Duodenal mucosa (tissue), 2 donors: Measurements from ENCODE around the gene IFNAR1.

ENCODE experiments used
- H3K27ac ChIP-seq: one replicate; pipeline ENCODE4 v1.7.0; 2013; ENCODE audit warnings: low read depth, low read length
- H3K27me3 ChIP-seq, 2 donors: one replicate each; pipeline ENCODE4 v1.7.0; 2013; ENCODE audit warnings: low read length in 2 of 2, control low read depth in 1 of 2; ENCODE audit not compliant: insufficient read depth in 2 of 2, control insufficient read depth in 1 of 2
- H3K36me3 ChIP-seq, 2 donors: one replicate each; pipeline ENCODE4 v1.7.0; 2013; ENCODE audit warnings: low read length in 2 of 2, control low read depth in 1 of 2; ENCODE audit not compliant: insufficient read depth in 2 of 2, control insufficient read depth in 1 of 2
- H3K4me1 ChIP-seq, 2 donors: one replicate each; pipeline ENCODE4 v1.7.0; 2013; ENCODE audit warnings: low read length in 2 of 2, control low read depth in 1 of 2; ENCODE audit not compliant: insufficient read depth in 2 of 2, control insufficient read depth in 1 of 2
- H3K4me3 ChIP-seq, 2 donors: one replicate each; pipeline ENCODE4 v1.7.0; 2013; ENCODE audit warnings: low read length in 2 of 2, low read depth in 1 of 2
- H3K9ac ChIP-seq, 2 donors: one replicate each; pipeline ENCODE4 v1.7.0; 2013; ENCODE audit warnings: low read length in 2 of 2, low read depth in 1 of 2
- H3K9me3 ChIP-seq, 2 donors: one replicate each; pipeline ENCODE4 v1.7.0; 2013; ENCODE audit warnings: low read length in 2 of 2, control low read depth in 1 of 2; ENCODE audit not compliant: control insufficient read depth in 1 of 2

The IFNAR1 gene

DNA sequence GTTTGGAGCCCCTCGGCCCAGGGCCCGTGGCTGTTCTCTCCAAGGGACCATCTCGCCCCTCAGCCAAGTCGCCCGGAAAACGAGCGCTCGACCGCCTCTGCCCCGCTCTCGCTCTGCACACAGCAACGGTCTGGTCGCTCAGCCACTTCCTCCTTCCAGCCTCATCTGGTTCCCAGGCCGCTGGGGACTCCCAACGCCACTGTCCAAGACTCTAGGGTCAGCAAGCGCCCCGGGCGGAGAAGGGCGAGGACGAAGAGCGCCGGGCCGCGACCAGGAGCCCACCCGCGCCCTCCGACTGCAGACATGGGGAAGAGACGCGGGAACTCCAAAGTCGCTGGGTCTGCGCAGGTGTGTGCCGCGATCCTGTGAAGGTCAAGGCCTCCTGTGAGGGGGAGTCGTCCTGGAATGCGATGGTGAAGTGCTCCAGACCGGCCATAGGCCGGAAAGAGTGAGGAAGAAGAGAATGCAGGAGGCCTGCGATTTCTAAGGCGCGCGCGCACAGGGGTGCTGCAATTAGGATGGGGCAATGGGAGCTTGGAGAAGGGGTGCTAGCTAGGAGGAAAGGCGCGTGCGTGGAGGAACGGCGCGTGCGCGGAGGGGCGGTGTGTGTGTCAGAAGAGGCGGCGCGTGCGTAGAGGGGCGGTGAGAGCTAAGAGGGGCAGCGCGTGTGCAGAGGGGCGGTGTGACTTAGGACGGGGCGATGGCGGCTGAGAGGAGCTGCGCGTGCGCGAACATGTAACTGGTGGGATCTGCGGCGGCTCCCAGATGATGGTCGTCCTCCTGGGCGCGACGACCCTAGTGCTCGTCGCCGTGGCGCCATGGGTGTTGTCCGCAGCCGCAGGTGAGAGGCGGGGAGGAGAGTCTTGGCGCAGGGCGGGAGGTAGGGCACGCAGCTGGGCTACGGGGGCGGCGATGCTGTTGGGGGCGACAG, at the start of gene IFNAR1:
Gene IFNAR1, plus strand, starts transcription at position 680 of the 931 bp plus-strand sequence. Its CDS starts 86 bp downstream, at position 766.
- no peaks in the 10 kb centered on the region for H3K27me3 ChIP-seq
- peak within 1 kb of the TSS; percentile 100 for H3K27ac ChIP-seq
- peak within 1 kb of the TSS; percentile 93 to 98 for H3K4me3 ChIP-seq
- H3K36me3 ChIP-seq: no peaks in the 10 kb centered on the region
- H3K9ac ChIP-seq: peak within 1 kb of the TSS; percentile 96 to 98
- H3K9me3 ChIP-seq: no peaks in the 10 kb centered on the region
- H3K4me1 ChIP-seq: peaks cover 14 to 20% of the 10 kb centered on the region in 2 donors

DNA sequence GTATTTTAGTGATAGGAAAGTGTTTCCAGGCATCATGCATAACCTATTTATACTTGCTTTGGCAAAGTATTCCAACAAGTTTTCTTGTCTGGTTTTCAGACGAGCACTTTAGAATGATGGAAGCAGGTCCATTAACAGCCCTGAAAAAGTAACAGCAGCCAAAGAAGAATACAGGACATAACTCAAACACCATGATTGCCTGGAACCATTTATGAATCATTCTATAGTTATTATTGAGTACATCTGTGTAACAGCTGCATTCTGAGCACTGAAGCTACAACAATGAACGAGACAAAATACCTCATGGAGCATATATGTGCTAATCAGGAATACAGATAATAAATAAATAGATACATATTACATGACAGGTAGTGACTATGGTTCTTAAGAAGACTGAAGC, 46.0 kb upstream of the IFNAR1 start:
- no peaks in the 10 kb centered on the region for H3K4me1 ChIP-seq
- H3K27ac ChIP-seq: no peak overlapping the region
- H3K9ac ChIP-seq: no peak overlapping the region
- H3K36me3 ChIP-seq: peaks cover 38 to 60% of the 10 kb centered on the region in 2 donors
- no peak overlapping the region for H3K4me3 ChIP-seq
- H3K27me3 ChIP-seq: no peaks in the 10 kb centered on the region
- H3K9me3 ChIP-seq: no peaks in the 10 kb centered on the region

DNA sequence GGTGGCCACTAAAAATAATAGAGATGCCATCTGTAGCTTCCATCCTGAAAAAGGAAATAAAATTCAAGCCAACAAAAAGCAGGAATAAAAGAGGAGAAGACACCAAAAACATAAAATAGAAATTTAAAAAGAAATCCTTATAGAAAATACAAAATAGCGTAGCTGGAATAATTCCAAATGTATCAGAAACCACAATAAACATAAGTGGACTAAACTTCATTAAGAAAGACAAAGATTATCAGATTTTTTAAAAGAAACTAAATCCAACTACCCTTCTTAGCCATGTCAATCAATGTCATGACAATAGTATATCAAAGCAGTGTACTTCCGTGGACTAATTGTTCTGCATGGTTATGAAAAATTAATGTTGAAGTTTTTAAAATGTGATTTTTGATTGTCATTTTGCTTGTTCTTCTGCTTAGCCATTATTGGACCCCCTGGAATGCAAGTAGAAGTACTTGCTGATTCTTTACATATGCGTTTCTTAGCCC, 45.4 kb upstream of the IFNAR1 start:
- Histone ChIP-seq H3K27me3 (no peaks in the 10 kb centered on the region), H3K4me1 (no peaks in the 10 kb centered on the region), H3K36me3 (peaks cover 41 to 62% of the 10 kb centered on the region in 2 donors)

DNA sequence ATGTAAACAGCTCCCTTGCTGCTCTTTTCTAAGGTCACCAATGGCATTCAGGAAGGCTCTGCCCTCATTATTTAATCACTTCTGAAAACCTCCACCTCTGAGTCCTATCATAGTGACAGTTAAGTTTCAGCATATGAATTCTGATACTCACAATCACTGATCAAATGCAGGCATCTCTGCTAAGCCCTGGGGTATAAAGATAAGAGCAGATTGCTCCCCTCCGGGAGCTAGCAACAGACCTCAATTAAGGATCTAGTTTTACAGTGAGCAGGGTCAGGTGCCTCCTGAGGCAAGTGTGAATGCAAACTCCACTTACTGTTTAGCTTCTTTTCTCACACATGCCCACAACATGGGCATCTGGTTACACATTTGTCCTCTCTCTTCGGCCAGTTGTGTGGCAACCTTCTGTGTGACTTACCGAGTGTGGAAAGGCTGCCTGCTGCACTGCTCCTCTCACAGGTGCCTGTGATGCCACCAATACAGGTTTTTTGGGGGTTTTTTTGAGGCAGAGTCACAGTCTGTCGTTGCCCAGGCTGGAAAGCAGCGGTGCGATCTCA, 43.6 kb upstream of the IFNAR1 start:
- Histone ChIP-seq H3K9ac (no peak overlapping the region), H3K4me1 (peaks cover 3 to 4% of the 10 kb centered on the region in 2 donors), H3K36me3 (peaks cover 47 to 72% of the 10 kb centered on the region in 2 donors), H3K4me3 (no peak overlapping the region), H3K27ac (no peak overlapping the region), H3K27me3 (no peaks in the 10 kb centered on the region), H3K9me3 (no peaks in the 10 kb centered on the region)

More for the DNA sequence above, 45.4 kb upstream of the IFNAR1 start:
- H3K4me3 ChIP-seq: no peak overlapping the region
- H3K27ac ChIP-seq: no peak overlapping the region
- no peaks in the 10 kb centered on the region for H3K9me3 ChIP-seq
- no peak overlapping the region for H3K9ac ChIP-seq

DNA sequence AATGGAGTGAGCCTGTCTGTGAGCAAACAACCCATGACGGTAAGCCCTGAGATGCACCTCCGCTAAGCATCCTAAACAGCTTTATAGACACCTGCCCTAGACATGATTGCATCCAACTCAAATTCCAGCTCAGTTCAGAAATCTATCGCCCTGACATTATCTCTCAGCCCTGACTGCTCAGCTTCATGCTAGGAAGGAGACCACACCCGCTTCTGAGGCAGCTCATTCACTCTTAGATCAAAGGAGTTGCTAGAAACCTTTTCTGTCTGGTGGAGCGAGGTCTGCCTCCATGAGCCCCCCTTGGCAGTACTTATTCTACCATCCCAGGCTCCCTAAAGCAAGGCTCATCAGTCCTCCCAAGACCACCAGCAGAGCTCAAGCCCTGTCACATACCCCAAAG, 41.6 kb upstream of the IFNAR1 start:
- no peaks in the 10 kb centered on the region for H3K27me3 ChIP-seq
- no peaks in the 10 kb centered on the region for H3K9me3 ChIP-seq
- H3K4me1 ChIP-seq: peaks cover 11% of the 10 kb centered on the region in 2 donors
- no peak overlapping the region for H3K9ac ChIP-seq
- no peak overlapping the region for H3K27ac ChIP-seq
- peaks cover 47 to 66% of the 10 kb centered on the region in 2 donors for H3K36me3 ChIP-seq
- H3K4me3 ChIP-seq: no peak overlapping the region

DNA sequence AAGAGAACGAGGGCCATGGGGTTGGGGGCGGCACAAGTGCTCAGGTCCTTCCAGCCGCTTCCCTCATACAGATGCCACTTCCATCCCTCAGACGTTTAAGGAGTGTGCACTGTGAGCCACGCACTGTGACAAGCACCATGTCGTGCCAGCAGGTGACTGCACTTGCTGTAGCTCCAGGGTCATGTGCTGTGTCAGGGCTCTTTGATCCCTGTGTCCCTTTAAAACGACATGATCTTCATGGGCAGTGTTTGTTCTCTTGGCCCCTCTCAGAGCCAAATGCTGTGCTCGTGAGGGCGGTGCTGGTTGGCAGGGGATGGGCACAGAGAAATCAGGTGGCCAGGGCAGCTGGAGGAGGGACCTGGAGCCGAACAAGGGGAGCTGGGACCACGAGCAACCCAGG, 38.7 kb upstream of the IFNAR1 start:
- Histone ChIP-seq H3K27ac (peak overlapping the region; percentile 14), H3K27me3 (no peaks in the 10 kb centered on the region), H3K36me3 (peaks cover 33 to 66% of the 10 kb centered on the region in 2 donors), H3K4me1 (peaks cover 11% of the 10 kb centered on the region in 2 donors), H3K9me3 (no peaks in the 10 kb centered on the region), H3K4me3 (no peak overlapping the region), H3K9ac (no peak overlapping the region)

DNA sequence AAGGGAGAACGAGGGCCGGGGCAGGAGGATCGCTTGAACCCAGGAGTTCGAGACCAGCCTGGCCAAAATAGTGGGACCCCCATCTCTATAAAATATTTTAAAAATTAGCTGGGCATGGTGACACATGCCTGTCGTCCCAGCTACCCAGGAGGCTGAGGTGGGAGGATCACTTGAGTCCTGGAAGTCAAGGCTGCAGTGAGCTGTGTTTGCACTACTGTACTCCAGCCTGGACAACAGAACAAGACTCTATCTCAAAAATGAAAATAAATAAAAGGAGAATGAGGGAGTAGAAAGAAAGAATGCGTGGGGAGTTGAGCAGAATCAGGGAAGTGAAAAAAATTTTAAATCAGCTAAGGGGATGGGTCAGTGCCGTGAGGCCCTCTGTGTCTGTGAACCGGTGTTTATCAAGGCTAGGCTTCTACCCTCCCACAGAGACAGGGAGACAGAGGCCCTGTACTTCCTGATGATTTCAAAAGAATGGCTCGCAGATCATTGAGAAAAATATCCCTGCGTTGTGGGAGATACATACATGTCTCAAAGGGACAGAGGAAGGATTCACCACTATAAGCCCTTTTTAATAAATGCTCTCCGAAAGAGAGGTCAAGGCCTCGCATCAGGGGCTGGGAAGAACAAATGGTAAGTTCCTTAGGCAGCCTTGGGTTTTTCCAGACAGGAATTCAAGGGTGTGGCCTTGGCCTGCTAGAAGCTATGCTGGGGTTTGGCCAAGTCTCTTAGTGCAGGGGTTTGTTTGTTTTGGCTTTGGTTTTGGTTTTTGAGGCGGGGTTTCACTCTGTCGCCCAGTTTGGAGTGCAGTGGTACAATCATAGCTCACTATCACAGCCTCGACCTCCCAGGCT, 37.9 kb upstream of the IFNAR1 start:
- H3K36me3 ChIP-seq: peaks cover 28 to 64% of the 10 kb centered on the region in 2 donors
- H3K4me3 ChIP-seq: no peak overlapping the region
- no peaks in the 10 kb centered on the region for H3K27me3 ChIP-seq
- H3K9ac ChIP-seq: no peak overlapping the region
- H3K27ac ChIP-seq: peak overlapping the region; percentile 14
- peaks cover 11% of the 10 kb centered on the region in 2 donors for H3K4me1 ChIP-seq
- H3K9me3 ChIP-seq: no peaks in the 10 kb centered on the region

DNA sequence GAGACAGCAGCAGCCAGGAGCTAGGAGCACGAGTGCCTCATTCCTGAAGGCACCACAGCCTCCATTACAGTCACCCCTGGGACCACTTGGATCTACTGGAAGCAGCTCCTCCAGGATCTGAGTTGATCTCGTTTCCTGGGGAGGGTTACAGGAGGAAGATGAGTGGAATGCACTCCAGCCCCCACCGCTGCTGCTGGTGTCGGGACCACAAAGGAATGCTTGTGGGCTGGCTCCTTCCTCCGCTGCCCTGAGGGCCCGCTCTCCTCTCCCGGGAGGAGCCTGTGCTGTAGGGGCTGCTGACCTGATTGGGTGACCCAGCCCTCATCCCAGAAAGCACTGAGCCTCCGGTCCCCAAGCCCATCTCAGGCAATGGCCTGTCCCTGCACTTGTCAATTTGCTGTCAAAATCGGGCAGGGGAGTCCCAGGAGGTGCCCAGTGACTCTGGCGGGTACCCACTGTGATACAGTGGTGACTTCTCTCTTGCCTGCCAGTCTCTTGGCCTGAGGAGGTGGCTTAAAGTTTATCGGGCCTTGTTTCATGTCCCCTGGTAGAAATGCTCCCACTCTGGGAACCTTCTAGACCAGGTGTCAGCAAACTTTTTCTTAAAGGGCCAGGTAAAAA, 35.5 kb upstream of the IFNAR1 start:
- no peaks in the 10 kb centered on the region for H3K27me3 ChIP-seq
- H3K9me3 ChIP-seq: no peaks in the 10 kb centered on the region
- peaks cover 35 to 72% of the 10 kb centered on the region in 2 donors for H3K36me3 ChIP-seq
- H3K4me1 ChIP-seq: peaks cover 11% of the 10 kb centered on the region in 2 donors
- H3K4me3 ChIP-seq: no peak overlapping the region
- no peak overlapping the region for H3K9ac ChIP-seq
- no peak overlapping the region for H3K27ac ChIP-seq

DNA sequence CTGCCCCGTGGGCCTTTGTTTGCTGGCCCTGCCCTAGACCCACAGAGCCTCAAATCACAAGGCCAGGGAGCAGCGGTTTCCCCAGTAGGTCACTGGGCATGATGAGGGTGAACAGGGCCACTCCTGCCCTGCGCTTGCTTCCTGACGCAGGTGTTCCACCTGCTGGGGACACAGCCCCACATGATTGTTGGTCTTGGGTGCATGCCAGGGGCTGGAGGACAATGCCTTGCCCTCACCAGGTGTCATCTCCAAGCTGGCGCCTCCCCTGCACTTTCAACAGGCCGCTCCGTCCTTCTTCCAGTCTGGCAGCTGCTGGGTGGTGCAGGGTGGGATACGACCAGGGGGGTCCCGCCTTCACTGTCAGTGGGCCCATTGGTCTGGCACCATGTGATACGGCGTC, 34.3 kb upstream of the IFNAR1 start:
- peaks cover 34 to 65% of the 10 kb centered on the region in 2 donors for H3K36me3 ChIP-seq
- no peaks in the 10 kb centered on the region for H3K9me3 ChIP-seq
- H3K27me3 ChIP-seq: no peaks in the 10 kb centered on the region
- no peak overlapping the region for H3K9ac ChIP-seq
- no peak overlapping the region for H3K4me3 ChIP-seq
- H3K4me1 ChIP-seq: peaks cover 11% of the 10 kb centered on the region in 2 donors
- no peak overlapping the region for H3K27ac ChIP-seq
